Measurements from ENCODE around the gene PLD3.

GRCh38 chr19:40411125-40411842 is 62.8 kb downstream of the PLD3 start:
- TF ChIP-seq, protein P1, sequence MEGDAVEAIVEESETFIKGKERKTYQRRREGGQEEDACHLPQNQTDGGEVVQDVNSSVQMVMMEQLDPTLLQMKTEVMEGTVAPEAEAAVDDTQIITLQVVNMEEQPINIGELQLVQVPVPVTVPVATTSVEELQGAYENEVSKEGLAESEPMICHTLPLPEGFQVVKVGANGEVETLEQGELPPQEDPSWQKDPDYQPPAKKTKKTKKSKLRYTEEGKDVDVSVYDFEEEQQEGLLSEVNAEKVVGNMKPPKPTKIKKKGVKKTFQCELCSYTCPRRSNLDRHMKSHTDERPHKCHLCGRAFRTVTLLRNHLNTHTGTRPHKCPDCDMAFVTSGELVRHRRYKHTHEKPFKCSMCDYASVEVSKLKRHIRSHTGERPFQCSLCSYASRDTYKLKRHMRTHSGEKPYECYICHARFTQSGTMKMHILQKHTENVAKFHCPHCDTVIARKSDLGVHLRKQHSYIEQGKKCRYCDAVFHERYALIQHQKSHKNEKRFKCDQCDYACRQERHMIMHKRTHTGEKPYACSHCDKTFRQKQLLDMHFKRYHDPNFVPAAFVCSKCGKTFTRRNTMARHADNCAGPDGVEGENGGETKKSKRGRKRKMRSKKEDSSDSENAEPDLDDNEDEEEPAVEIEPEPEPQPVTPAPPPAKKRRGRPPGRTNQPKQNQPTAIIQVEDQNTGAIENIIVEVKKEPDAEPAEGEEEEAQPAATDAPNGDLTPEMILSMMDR (conservative IDR thresholded peaks at IDR 0.05; ENCODE audit: low read depth, low read length), result no peak
- TF ChIP-seq EZH2 (IDR thresholded peaks at IDR 0.05; ENCODE audit: borderline replicate concordance, low read depth, low read length, poor library complexity, severe bottlenecking), result no peak
